ENCODE measurements around the gene ITPKB. TPM values are rescaled to one million over a fixed set of nuclear protein-coding genes. Genes with fewer than 3 reads are reported as not detected.

Gene ITPKB
- total RNA-seq, 4 donors from 2014 or later = 22.2 to 68.6 (median 31.5) TPM

GRCh38 chr1:226736001-226736907, 2.8 kb downstream of the ITPKB start:
- no peak for TF ChIP-seq CTCF (IDR thresholded peaks at IDR 0.05)
- DNase-seq (ENCODE audit: low spot score) (no peak), ATAC-seq (ENCODE audit: low FRiP score) (no peak)

DNA sequence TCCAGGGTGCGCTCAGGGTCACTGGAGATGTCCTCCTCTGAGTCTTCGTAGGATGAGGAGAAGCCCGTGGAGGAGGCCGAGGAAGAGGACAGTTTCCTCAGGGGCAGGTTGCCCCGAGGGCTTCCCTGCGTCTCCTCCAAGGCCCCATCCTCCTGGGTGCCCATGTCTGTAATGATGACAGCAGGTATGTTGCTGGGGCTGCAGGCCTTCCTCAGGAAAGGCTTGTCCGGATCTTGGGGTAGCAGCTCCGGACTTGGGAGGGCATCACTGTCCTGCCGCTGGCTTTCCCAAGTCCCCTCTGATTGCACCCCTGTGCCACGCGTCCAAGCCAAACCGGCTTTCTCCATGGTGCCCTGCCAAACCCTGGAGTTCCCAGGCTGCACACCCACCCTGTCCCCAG, 3.5 kb downstream of the ITPKB start:
- DNase-seq (ENCODE audit: low spot score) = no peak
- TF ChIP-seq CTCF (IDR thresholded peaks at IDR 0.05) = no peak

DNA sequence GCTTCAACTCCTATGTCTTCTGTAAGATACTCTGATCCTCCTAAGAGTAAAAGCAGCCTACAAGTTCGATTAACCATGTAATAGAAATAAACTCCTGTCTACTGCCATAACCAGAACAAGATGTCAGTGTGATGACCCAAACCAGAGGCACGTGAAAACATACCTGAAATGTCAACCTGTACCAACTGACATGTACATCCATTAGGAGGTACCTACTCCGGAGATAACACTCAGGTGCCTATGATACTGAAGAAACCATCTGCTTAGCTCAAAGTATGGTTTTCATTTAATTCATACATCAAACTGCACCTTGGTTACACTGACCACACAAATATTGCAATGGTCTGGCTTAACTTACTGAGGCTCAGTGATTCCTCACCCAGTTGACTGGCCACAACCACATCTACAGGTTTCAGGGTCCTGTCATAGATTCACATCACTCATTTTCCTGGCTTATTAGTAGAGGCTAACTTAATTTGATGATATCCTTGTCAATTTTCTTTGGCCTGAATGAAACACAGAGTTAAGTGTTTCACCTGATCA, 4.4 kb downstream of the ITPKB start:
- ATAC-seq (ENCODE audit: low FRiP score) (no peak), DNase-seq (ENCODE audit: low spot score) (no peak)
- no peak for TF ChIP-seq CTCF (IDR thresholded peaks at IDR 0.05)

More for the DNA sequence above, 3.5 kb downstream of the ITPKB start:
- ATAC-seq (ENCODE audit: low FRiP score) = no peak

DNA sequence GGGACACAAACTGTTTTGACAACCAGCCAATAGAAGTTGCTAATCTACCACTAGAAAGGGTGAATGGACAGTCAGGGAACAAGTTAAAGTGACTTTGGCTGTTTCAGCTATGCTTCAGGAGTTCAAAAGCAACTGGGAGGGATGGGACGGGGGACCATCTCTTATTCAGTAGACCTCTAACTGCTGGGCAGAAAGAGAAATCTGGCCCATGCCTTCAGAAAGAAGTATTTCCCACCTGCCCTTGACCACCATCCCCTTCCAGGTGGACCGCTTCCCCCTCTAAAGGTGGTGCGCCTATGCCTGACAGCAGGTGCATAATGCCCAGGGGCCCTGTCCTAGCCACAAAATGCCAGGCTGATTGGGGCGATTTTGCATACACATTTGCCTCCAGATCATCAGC, 5.2 kb downstream of the ITPKB start:
- no peak for ATAC-seq (ENCODE audit: low FRiP score)
- TF ChIP-seq CTCF (IDR thresholded peaks at IDR 0.05) = no peak
- DNase-seq (ENCODE audit: low spot score) = no peak

GRCh38 chr1:226733304-226733703, 5.8 kb downstream of the ITPKB start:
- no peak for TF ChIP-seq CTCF (IDR thresholded peaks at IDR 0.05)
- ATAC-seq (ENCODE audit: low FRiP score) (no peak), DNase-seq (ENCODE audit: low spot score) (no peak)

GRCh38 chr1:226732856-226733291, 6.2 kb downstream of the ITPKB start:
- no peak for TF ChIP-seq CTCF (IDR thresholded peaks at IDR 0.05)
- DNase-seq (ENCODE audit: low spot score) (no peak), ATAC-seq (ENCODE audit: low FRiP score) (no peak)
